Stimulated activated naive CD4-positive, alpha-beta T cell (primary cell): Measurements from ENCODE around the gene CERS2.

Experiments used
- DNase-seq, 6 experiments: peaks; one replicate each; lab custom pipeline; 2025; lab: John Stamatoyannopoulos, UW

The CERS2 gene

GRCh38 chr1:150974580-150975478 is at the start of gene CERS2:
CERS2 (minus strand) TSS chr1:150974835; CDS start chr1:150969090, 5,745 bp downstream.
- peak; percentile 67 to 81 (median 74) for DNase-seq

DNA sequence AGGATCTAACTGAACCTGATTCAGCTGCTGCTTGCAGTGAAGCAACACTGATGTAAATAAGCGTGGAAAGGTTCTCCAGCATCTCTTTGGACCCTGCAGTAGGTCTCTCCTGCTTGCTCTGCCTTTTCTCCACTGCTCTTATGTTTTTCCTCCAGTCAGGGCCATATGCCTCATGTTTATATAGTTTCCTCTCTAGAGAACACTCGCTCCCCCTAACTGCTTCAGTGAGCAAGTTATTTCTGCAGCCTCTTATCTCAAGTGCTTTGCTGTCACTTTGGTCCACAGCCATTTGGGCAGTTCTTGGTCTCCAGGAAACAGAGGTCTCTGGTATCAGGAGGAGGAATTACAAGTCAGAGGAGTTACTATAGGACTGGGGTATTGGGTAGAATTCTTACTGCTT is 38.9 kb upstream of the CERS2 start:
- no peak for DNase-seq

- DNase-seq, result no peak
Observed at GRCh38 chr1:151012684-151013471, 38.2 kb upstream of the CERS2 start.

- DNase-seq, result no peak
Observed at GRCh38 chr1:151011154-151011850, 36.7 kb upstream of the CERS2 start.

DNA sequence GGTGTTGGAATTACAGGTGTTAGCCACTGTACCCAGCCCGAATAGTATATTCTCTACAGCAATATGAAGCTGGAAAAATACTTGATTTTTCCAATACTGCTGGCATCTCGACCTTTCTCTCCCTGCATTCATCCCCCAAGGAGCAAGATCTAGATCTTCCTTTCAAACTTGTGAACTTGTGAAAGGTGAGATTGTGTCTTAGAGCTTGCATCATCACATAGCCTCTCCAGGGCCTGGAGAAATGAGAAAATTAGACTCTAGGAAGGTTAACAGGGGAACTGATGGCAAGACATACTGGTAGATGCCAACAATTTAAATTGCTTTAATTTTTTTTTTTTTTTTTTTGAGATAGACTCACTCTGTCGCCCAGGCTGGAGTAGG is 35.7 kb upstream of the CERS2 start:
- DNase-seq, result no peak

DNA sequence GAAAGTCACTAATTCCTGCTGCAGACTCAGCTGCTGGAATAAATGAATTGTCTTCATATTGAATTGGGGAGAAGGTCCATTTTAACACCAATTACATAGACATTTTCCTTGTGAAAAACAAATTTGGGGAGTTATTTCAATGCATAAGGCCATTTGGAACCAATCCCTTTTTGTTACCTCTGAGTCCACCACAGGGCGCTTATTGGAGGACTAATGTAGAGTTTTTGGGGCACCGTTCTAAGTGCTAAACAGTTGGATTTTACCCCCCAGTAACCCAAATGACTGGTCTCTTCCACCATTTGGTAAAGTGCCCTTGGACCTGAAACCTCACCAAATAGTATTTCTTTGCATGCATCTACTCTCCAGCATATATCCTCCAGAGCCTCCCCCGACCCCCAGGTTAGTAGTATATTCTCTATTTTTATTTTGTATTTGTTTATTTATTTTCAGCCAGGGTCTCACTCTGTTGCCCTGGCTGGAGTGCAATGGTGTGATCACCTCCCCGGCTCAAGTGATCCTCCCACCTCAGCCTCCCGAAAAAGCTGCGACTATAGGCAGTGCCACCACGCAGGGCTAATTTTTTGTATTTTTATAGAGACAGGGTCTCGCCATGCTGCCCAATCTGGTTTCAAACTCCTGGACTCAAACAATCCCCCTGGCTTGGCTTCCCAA is 35.2 kb upstream of the CERS2 start:
- no peak for DNase-seq

GRCh38 chr1:151009206-151009587 is 34.6 kb upstream of the CERS2 start:
- no peak for DNase-seq

GRCh38 chr1:151008244-151009205 is 33.9 kb upstream of the CERS2 start, which contains the start of gene PRUNE1:
PRUNE1 (plus strand) TSS chr1:151008449; CDS start chr1:151008633, 184 bp downstream.
- DNase-seq, result peak; percentile 87 to 96 (median 91)

DNA sequence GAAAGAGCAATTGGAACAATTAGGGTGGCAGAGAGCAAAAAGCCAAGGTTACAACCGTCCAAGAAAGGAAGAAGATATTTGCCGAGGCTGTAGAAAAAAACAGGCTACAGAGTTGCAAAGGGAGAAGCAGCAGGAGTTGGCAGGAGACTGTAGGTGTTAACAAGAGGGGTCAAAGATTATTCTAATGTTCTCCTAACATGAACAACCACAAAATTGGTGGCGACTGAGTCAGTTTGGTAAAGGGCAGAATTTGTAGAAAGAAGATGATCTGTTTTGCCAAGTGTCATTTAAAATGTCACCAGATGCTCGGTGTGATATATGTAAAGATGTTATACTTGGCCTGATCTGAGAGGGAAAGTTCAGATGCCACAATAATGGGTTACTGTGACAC is 33.2 kb upstream of the CERS2 start:
- DNase-seq, result no peak

DNA sequence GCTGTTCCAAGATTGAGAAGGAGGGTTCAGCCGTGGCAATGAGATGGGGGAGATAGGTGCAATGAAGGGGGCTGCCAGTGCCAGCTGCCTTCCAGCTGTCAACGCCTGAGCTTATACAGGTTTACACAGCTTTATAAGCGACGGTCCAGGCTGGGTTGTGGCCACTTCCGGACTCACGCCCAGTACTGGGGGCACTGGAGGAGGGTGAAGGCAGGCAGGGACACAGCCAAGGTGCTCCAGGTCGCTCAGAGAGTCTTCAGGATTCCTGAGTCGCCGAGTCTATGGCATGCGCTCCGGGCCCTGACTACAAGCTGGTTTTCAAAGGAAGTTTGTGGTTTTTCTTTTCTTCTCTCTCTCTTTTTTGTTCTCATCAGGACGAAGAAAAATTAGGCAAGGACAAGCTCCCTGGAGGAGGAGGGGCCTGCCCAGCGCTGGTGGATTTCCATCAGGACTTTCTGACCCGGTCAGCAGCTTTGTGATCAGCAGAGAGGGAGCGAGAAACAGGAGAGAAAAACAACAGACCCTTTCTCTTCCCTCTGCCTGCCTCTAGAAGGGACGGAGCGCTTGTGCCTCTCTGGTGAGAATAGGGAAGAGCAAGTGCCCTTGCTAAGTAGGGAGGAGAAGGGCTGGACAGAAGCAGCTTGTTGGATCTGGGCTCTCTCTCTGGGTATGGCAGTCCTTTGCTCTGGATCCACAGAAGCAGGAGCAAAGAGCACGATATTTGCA is 31.9 kb upstream of the CERS2 start, which contains the start of gene MINDY1:
Gene MINDY1 (minus strand): TSS at position 576 of the 726 bp plus-strand sequence. CDS start 4,285 bp downstream, outside the sequence.
- peak in 3 of 6 experiments; percentile 17 to 40 (median 24) for DNase-seq

GRCh38 chr1:151005729-151006319 is 31.2 kb upstream of the CERS2 start:
- no peak for DNase-seq

DNA sequence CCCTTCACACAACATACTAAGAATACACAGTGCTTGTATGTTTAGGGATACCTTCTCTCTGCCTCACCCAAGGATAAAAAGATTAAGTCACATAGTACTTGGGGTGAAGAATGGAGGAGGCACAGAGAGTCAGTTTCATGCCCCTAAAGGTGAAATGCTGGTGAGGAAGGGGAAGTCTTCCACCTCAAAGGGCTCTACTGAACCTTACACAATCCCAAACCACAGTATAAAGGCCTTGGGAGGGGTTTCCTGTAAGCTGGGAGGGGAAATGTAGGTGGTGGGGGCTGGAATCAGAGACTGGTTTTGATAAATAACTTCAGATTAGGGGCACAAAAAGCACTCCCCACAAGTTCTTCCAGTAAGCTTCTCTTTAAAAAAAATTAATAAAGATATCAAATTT is 28.5 kb upstream of the CERS2 start:
- peak in 2 of 6 experiments; percentile 12 to 17 for DNase-seq

- DNase-seq, result no peak
Observed at GRCh38 chr1:151002611-151003010, 28.0 kb upstream of the CERS2 start.

DNA sequence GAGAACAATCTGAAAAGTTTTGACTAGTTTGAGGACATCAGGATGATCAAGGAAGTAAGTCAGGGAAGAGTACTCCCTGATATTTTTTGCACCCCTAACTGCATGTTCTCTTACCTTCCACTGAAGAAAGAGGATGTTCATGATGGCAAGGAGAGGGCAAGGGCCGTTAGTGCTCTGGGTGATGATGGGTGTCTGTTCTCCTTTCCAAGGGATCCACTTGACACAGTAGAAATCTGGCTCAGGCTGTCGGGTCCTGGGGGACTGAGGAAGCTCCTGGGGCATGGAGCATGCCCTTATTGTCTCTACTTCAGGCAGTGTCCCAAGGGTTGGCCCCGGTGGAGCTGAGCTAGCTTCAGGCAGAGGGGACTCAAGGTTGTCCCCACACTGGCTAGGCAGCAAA is 27.4 kb upstream of the CERS2 start:
- DNase-seq, result no peak

GRCh38 chr1:151001602-151002001 is 27.0 kb upstream of the CERS2 start:
- no peak for DNase-seq

DNA sequence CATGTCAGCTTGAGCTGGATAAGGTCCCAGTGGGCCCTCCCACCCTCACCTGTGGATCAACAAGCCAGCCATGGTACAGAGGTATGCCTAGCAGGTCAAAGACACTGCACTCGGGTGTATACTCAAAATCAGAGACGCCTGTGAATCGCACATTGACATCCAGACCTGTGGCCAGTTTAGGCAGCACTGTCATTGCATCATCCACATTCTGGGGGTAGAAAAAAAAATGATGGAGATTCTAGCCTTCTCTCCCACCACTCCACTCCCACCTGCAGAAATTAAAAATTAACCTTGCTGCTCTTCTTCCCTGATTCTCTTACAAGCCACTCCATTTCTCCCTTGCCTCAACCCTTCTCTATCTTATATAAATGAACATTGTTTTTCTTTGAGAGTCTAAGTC is 25.8 kb upstream of the CERS2 start:
- DNase-seq, result no peak

DNA sequence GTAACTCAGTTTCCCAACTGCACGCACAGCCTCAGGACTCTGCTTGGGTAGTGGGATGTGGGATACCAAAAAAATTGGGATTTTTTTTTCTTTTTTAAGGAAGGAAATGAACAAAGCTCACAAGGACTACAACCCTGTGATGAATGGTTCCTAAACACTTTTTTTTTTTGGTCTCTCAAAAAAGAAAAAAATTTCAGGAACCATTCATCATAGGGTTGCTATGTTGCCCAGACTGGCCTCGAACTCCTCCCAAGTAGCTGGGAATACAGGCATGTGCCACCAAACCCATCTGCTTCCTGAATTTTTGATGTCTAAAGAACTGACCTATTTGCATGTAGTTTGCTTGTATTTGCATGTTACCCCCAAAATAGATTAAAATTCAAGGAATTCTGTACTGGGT is 25.3 kb upstream of the CERS2 start:
- DNase-seq, result no peak

- DNase-seq, result no peak
Observed at GRCh38 chr1:150999051-150999674, 24.5 kb upstream of the CERS2 start.

DNA sequence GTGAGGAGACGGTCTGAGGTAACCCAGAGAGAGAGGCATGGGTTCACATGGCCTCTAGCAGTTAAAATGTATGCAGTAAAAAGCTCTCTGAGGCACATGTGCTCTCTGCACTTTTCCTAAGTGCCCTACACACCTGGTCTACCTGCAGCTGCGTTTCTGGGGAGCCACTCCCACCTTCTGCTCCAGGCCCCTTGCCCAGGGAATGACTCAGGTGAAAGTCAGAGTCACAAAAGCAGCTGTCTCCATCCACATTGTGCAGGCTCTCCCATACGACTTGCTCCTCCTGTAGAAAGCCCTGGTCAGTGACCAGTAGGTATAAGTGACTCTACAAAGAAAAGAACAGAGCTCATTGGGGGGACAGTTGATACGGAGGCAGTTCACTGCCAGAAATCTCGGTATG is 23.3 kb upstream of the CERS2 start:
- DNase-seq, result no peak
